ENCODE data around the gene PSG2.
"Not testable (repeated sequence)": the region's sequence is repeated elsewhere in the genome, so short reads cannot be mapped to it uniquely, and the experiment has no call there.

PSG2 gene

GRCh38 chr19:43078311-43078710 is 4.2 kb downstream of the PSG2 start:
- no peak for TF ChIP-seq POLR2AphosphoS5 (IDR thresholded peaks at IDR 0.05; ENCODE audit: low read depth, low read length)
- no peak for TF ChIP-seq FOXP2 (optimal IDR thresholded peaks at IDR 0.05; ENCODE audit: borderline replicate concordance, extremely low read depth, extremely low read length, insufficient read depth)
- no peak for TF ChIP-seq TAF1 (IDR thresholded peaks at IDR 0.05; ENCODE audit: borderline replicate concordance, insufficient read depth, low read length)
- no peak for TF ChIP-seq REST (IDR thresholded peaks at IDR 0.05; ENCODE audit: insufficient read depth in 1 of 2, low read depth in 2 of 2, low read length in 2 of 2)
- TF ChIP-seq SIN3A (IDR thresholded peaks at IDR 0.05; ENCODE audit: borderline replicate concordance, insufficient read depth, low read length) = no peak

GRCh38 chr19:43028866-43029265 is 53.6 kb downstream of the PSG2 start:
- TF ChIP-seq POLR2AphosphoS5 (IDR thresholded peaks at IDR 0.05; ENCODE audit: low read depth, low read length) (no peak), SIN3A (IDR thresholded peaks at IDR 0.05; ENCODE audit: borderline replicate concordance, insufficient read depth, low read length) (no peak), TAF1 (IDR thresholded peaks at IDR 0.05; ENCODE audit: borderline replicate concordance, insufficient read depth, low read length) (no peak), REST (IDR thresholded peaks at IDR 0.05; ENCODE audit: insufficient read depth in 1 of 2, low read depth in 2 of 2, low read length in 2 of 2) (no peak), FOXP2 (optimal IDR thresholded peaks at IDR 0.05; ENCODE audit: borderline replicate concordance, extremely low read depth, extremely low read length, insufficient read depth) (no peak)

- TF ChIP-seq POLR2AphosphoS5 (IDR thresholded peaks at IDR 0.05; ENCODE audit: low read depth, low read length); REST (IDR thresholded peaks at IDR 0.05; ENCODE audit: insufficient read depth in 1 of 2, low read depth in 2 of 2, low read length in 2 of 2); TAF1 (IDR thresholded peaks at IDR 0.05; ENCODE audit: borderline replicate concordance, insufficient read depth, low read length): not testable (repeated sequence)
Observed at GRCh38 chr19:43026369-43026768, 56.1 kb downstream of the PSG2 start, which contains the start of gene PSG11. TSS of gene PSG11 (minus strand) at chr19:43026469. CDS start at chr19:43026372, 97 bp downstream.

Measured in PFSK-1 (cell line).